Measurements from ENCODE around the gene CDH13.

Gene CDH13

GRCh38 chr16:83296505-83296904 lies 669.7 kb downstream of the CDH13 start:
- ATAC-seq (ENCODE audit: insufficient read depth, low read depth), result no peak

GRCh38 chr16:83298541-83298940 lies 671.8 kb downstream of the CDH13 start:
- H3K4me3 ChIP-seq (ENCODE audit: low read depth in 1 of 2, low read length in 2 of 2), result no peak overlapping the region
- no peak overlapping the region for H3K4me2 ChIP-seq (ENCODE audit: insufficient read depth, low read length)
- H3K9ac ChIP-seq (ENCODE audit: low read depth, low read length), result no peak overlapping the region
- H3K4me1 ChIP-seq (ENCODE audit: insufficient read depth, low read length), result no peaks in the 10 kb centered on the region
- no peaks in the 10 kb centered on the region for H3K27me3 ChIP-seq (ENCODE audit: insufficient read depth, low read length, poor library complexity)
- ATAC-seq (ENCODE audit: insufficient read depth, low read depth) (no peak), DNase-seq (no peak)
- TF ChIP-seq CTCF (IDR thresholded peaks at IDR 0.05; ENCODE audit: borderline replicate concordance, extremely low read depth, low read length, poor library complexity, severe bottlenecking) (no peak), EZH2 (IDR thresholded peaks at IDR 0.05; ENCODE audit: borderline replicate concordance, low read depth, low read length, severe bottlenecking) (no peak)
- no peaks in the 10 kb centered on the region for H4K20me1 ChIP-seq (ENCODE audit: insufficient read depth, low read length)
- no peaks in the 10 kb centered on the region for H3K79me2 ChIP-seq (ENCODE audit: insufficient read depth, low read length)
- H3K9me3 ChIP-seq (ENCODE audit: insufficient read depth, low read length, severe bottlenecking), result no peaks in the 10 kb centered on the region
- H3K36me3 ChIP-seq (ENCODE audit: insufficient read depth, low read length), result no peaks in the 10 kb centered on the region
- no peak overlapping the region for H2AFZ ChIP-seq (ENCODE audit: low read depth, low read length)
- no peak overlapping the region for H3K27ac ChIP-seq (ENCODE audit: low read length)

More at GRCh38 chr16:83296505-83296904, 669.7 kb downstream of the CDH13 start:
- Histone ChIP-seq H3K36me3 (ENCODE audit: insufficient read depth, low read length) (no peaks in the 10 kb centered on the region), H4K20me1 (ENCODE audit: insufficient read depth, low read length) (no peaks in the 10 kb centered on the region), H3K27me3 (ENCODE audit: insufficient read depth, low read length, poor library complexity) (no peaks in the 10 kb centered on the region), H3K4me3 (ENCODE audit: low read depth in 1 of 2, low read length in 2 of 2) (no peak overlapping the region), H3K4me2 (ENCODE audit: insufficient read depth, low read length) (no peak overlapping the region), H3K27ac (ENCODE audit: low read length) (no peak overlapping the region), H3K9ac (ENCODE audit: low read depth, low read length) (no peak overlapping the region), H3K79me2 (ENCODE audit: insufficient read depth, low read length) (no peaks in the 10 kb centered on the region), H3K9me3 (ENCODE audit: insufficient read depth, low read length, severe bottlenecking) (no peaks in the 10 kb centered on the region), H2AFZ (ENCODE audit: low read depth, low read length) (no peak overlapping the region), H3K4me1 (ENCODE audit: insufficient read depth, low read length) (no peaks in the 10 kb centered on the region)
- TF ChIP-seq EZH2 (IDR thresholded peaks at IDR 0.05; ENCODE audit: borderline replicate concordance, low read depth, low read length, severe bottlenecking), result no peak
- TF ChIP-seq CTCF (IDR thresholded peaks at IDR 0.05; ENCODE audit: borderline replicate concordance, extremely low read depth, low read length, poor library complexity, severe bottlenecking), result no peak
- no peak for DNase-seq

GRCh38 chr16:83300326-83300725 lies 673.6 kb downstream of the CDH13 start:
- H3K9ac ChIP-seq (ENCODE audit: low read depth, low read length), result no peak overlapping the region
- no peaks in the 10 kb centered on the region for H3K36me3 ChIP-seq (ENCODE audit: insufficient read depth, low read length)
- no peak overlapping the region for H2AFZ ChIP-seq (ENCODE audit: low read depth, low read length)
- no peak for ATAC-seq (ENCODE audit: insufficient read depth, low read depth)
- H3K9me3 ChIP-seq (ENCODE audit: insufficient read depth, low read length, severe bottlenecking), result no peaks in the 10 kb centered on the region
- H4K20me1 ChIP-seq (ENCODE audit: insufficient read depth, low read length), result no peaks in the 10 kb centered on the region
- DNase-seq, result no peak
- no peak overlapping the region for H3K4me3 ChIP-seq (ENCODE audit: low read depth in 1 of 2, low read length in 2 of 2)
- no peak overlapping the region for H3K27ac ChIP-seq (ENCODE audit: low read length)
- H3K4me1 ChIP-seq (ENCODE audit: insufficient read depth, low read length), result no peaks in the 10 kb centered on the region
- no peak overlapping the region for H3K4me2 ChIP-seq (ENCODE audit: insufficient read depth, low read length)
- H3K27me3 ChIP-seq (ENCODE audit: insufficient read depth, low read length, poor library complexity), result no peaks in the 10 kb centered on the region
- no peaks in the 10 kb centered on the region for H3K79me2 ChIP-seq (ENCODE audit: insufficient read depth, low read length)
- TF ChIP-seq EZH2 (IDR thresholded peaks at IDR 0.05; ENCODE audit: borderline replicate concordance, low read depth, low read length, severe bottlenecking), result no peak
- TF ChIP-seq CTCF (IDR thresholded peaks at IDR 0.05; ENCODE audit: borderline replicate concordance, extremely low read depth, low read length, poor library complexity, severe bottlenecking), result no peak

- no peaks in the 10 kb centered on the region for H3K9me3 ChIP-seq (ENCODE audit: insufficient read depth, low read length, severe bottlenecking)
- no peak overlapping the region for H3K4me2 ChIP-seq (ENCODE audit: insufficient read depth, low read length)
- no peak overlapping the region for H3K4me3 ChIP-seq (ENCODE audit: low read depth in 1 of 2, low read length in 2 of 2)
- DNase-seq (no peak), ATAC-seq (ENCODE audit: insufficient read depth, low read depth) (no peak)
- H3K79me2 ChIP-seq (ENCODE audit: insufficient read depth, low read length), result no peaks in the 10 kb centered on the region
- no peak overlapping the region for H3K27ac ChIP-seq (ENCODE audit: low read length)
- H3K36me3 ChIP-seq (ENCODE audit: insufficient read depth, low read length), result no peaks in the 10 kb centered on the region
- H3K27me3 ChIP-seq (ENCODE audit: insufficient read depth, low read length, poor library complexity), result no peaks in the 10 kb centered on the region
- no peak overlapping the region for H3K9ac ChIP-seq (ENCODE audit: low read depth, low read length)
- H2AFZ ChIP-seq (ENCODE audit: low read depth, low read length), result no peak overlapping the region
- no peaks in the 10 kb centered on the region for H3K4me1 ChIP-seq (ENCODE audit: insufficient read depth, low read length)
- TF ChIP-seq CTCF (IDR thresholded peaks at IDR 0.05; ENCODE audit: borderline replicate concordance, extremely low read depth, low read length, poor library complexity, severe bottlenecking), result no peak
- no peak for TF ChIP-seq EZH2 (IDR thresholded peaks at IDR 0.05; ENCODE audit: borderline replicate concordance, low read depth, low read length, severe bottlenecking)
- H4K20me1 ChIP-seq (ENCODE audit: insufficient read depth, low read length), result no peaks in the 10 kb centered on the region
These were observed 675.2 kb downstream of the CDH13 start for GRCh38 chr16:83301971-83302370.
